HG02943 (cell line): ENCODE data around the gene DOCK1.

Experiments used
- ATAC-seq: cut with Tn5 transposase; IDR thresholded peaks from one replicate; pipeline ENCODE4 v1.9.1; 2021; ENCODE audit warnings: mild to moderate bottlenecking, low read depth, moderate library complexity; ENCODE audit not compliant: unreplicated experiment

The DOCK1 gene

GRCh38 chr10:126948355-126949160, 43.3 kb downstream of the DOCK1 start:
- ATAC-seq: no peak

- ATAC-seq: no peak
Observed at GRCh38 chr10:126949161-126949503, 43.9 kb downstream of the DOCK1 start.

GRCh38 chr10:126950401-126951105, 45.3 kb downstream of the DOCK1 start:
- no peak for ATAC-seq

DNA sequence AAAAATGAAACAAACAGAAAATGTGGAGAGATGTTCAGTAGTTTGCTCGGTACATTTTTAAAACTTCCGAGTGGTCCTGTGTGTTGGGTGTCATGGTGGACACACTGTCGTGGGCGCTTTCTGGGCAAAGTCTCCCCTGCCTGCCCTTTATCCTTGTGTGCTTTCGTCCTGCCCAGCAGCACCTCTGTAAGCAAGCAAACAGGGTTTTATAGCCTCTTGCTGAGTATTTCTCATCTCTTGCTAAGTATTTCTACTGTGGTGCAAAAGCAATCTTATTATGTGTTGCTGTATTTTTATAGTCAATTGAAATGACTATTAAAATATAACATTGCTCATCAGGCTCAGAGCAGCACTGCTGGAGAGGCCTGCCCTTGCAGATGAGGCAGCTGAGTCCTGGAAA, 48.7 kb downstream of the DOCK1 start:
- no peak for ATAC-seq

GRCh38 chr10:126955396-126955795, 50.2 kb downstream of the DOCK1 start:
- ATAC-seq: no peak

DNA sequence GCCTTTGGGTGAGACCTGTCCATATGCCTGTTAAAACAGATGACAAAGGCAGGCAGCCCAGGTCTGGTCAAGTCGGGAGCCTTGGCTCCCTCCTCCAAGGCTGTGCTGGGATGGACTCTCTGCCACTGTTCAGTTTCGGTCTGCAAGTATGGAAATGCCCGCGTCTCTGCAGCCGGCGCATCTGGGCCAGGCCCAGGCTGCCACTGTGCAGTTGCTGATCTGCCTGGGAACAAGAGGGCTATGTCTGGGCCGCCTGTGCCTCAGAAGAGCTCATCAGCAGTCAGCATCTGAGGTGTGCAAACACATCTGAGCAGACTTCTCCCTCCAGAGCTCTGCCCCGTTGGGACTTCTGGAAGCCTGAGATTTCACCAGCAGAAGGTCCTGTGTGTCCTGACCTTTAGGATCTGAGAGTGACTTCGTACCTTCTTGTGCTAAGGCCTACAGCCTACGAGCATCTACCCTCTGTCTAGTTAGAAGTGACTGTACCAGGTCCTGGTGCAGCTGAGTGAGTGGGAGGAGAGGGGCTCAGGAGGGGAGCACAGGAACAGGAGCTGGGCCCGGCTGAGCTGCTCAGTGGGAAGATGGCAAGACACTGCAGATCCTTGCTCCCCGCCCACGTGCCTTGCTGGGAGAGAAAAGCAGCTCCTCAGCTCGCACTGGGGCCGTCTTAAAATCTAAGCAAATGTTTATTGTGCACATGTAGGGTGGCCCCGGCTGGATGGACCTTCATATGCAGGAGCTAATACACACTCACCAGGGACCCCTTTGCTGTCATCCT, 50.9 kb downstream of the DOCK1 start:
- no peak for ATAC-seq

DNA sequence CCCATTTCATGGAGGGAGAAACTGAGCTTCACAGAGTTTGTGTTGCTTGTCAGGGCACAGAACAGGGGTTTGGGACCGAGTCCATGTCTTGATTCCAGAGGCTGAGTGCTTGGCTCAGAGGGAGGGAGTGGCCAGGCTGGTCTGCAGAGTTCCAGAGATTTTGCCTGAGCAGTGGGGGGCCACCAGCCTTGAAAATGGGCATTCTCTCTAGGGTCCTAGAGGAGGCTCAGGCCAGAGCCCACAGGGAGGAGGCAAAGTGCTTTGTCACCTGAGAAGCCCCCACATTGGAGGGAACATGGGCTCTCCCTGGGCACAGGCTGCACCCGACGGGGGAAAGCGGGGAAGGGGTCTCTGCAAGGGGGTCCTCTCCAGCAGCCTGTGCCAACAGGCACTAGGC, 51.5 kb downstream of the DOCK1 start:
- no peak for ATAC-seq

DNA sequence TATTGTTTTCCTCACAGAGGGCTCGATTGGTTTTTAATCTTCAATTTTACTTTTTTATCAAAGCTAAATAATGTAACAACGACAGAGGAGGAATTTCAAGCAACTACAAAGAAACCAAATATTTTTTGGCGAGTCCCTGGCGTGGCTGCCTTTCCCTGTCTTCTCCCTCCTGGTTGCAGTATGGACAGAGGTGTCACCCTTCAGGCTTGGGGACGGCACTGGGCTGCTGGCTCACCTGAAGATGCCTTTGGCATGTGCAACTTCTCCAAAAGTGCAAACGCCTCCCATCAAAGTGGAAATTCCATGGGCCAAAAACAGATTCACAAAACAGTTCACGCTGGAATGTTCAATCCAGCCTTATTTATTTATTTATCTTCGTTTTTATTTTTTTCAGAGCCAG, 51.9 kb downstream of the DOCK1 start:
- no peak for ATAC-seq

DNA sequence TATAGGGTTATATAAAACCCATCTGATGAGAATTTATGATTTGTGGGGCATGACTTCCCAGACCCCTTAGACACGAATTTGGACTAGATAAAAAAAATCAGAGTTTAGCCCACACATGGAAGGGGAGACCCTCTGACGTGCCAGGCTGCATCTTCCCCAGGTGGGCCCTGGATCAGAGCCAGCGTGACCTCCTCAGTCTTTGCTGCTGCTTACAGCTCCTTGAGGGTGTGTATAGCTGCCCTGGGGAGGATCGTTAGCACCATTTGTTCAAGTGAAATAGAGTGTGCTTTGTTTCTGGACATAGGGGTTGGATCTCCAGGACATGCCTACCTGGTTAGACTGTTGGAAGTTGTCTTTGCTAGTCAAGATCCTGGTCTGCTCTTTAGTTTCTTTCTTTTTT, 54.2 kb downstream of the DOCK1 start:
- no peak for ATAC-seq

GRCh38 chr10:126959906-126960685, 54.9 kb downstream of the DOCK1 start:
- ATAC-seq: no peak

DNA sequence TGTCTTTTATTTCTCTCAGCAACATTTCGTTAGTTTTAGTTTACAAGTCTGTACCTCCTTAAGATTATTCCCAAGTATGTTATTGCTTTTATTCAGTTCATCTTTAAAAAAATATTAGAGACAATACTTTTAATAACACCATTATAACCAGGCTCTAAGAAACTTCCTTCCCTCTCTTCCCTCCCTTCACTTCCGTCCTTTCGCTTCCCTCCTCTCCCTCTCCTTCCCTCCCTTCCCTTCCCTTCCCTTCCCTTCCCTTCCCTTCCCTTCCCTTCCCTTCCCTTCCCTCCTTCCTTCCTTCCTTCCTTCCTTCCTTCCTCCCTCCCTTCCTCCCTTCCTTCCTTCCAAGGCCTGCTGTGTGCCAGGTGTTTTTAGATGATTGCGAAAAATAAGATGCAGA, 58.1 kb downstream of the DOCK1 start:
- ATAC-seq: no peak

- no peak for ATAC-seq
Observed at GRCh38 chr10:126964190-126964589, 59.0 kb downstream of the DOCK1 start.

- ATAC-seq: no peak
Observed at GRCh38 chr10:126966938-126967337, 61.7 kb downstream of the DOCK1 start.

- ATAC-seq: no peak
Observed at GRCh38 chr10:126969310-126969709, 64.1 kb downstream of the DOCK1 start.

GRCh38 chr10:126972635-126973414, 67.6 kb downstream of the DOCK1 start:
- no peak for ATAC-seq

- ATAC-seq: no peak
Observed at GRCh38 chr10:126975221-126975620, 70.0 kb downstream of the DOCK1 start.

DNA sequence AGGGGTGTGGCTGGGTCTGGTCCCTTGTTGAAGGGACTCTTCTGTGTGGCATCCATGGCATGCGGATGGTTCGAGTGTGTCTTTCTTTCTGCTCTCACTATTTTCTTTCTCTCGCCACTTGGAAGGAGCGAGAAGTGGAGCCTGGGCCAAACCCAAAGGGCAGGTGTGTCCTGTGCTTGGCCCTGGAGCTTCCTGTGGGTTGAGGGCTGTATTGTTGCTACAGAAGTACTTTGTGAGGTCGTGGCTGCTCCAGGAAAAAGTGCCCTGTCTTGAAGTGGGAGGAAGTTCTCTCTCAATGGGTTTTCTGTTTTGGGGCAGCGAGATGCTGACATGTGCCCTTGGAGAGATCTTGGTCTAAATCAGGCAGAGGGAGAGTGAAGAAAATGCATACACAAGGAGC, 72.0 kb downstream of the DOCK1 start:
- ATAC-seq: no peak

- ATAC-seq: no peak
Observed at GRCh38 chr10:126979311-126979710, 74.1 kb downstream of the DOCK1 start.

DNA sequence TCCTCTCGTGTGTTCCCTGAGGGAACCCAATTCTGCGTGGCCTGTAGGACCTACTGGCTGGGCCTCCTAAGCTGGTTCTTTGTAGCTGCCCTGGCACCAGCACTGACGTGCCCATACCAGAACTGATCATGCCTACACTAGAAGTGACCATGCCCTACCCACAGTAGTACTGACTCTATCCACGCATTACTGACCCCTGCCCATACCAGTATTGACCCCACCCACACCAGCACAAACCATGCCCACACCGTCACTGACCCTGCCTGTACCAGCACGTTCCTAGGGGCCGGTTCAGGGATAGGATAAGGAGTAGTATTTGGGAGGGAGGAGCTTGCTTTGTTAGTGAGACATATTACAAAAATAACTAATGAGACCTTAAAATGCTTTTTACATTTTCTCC, 88.0 kb downstream of the DOCK1 start:
- no peak for ATAC-seq
